Measurements from ENCODE around the gene GCN1.

DNA sequence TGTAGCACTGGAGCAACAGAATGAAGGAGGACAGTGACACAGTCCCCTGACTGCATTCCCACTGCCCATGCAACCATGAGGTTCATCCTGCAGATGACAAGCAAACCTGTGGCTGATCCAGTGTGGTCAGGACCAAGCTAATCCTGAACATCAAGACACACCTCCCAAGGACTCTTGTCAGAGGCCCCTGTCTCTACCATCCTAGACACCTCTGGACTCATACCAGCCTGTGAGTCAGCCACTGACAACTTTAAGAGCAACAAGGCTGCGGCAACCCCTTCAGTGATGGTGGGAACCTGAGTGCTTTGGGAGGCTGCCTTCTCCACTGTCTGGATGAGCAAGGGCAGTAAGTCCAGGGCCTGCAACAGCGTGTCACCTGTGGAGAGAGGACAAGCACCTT is 24.6 kb downstream of the GCN1 start:
- no peak for TF ChIP-seq POLR2AphosphoS5 (IDR thresholded peaks at IDR 0.05)
- TF ChIP-seq, protein P1, sequence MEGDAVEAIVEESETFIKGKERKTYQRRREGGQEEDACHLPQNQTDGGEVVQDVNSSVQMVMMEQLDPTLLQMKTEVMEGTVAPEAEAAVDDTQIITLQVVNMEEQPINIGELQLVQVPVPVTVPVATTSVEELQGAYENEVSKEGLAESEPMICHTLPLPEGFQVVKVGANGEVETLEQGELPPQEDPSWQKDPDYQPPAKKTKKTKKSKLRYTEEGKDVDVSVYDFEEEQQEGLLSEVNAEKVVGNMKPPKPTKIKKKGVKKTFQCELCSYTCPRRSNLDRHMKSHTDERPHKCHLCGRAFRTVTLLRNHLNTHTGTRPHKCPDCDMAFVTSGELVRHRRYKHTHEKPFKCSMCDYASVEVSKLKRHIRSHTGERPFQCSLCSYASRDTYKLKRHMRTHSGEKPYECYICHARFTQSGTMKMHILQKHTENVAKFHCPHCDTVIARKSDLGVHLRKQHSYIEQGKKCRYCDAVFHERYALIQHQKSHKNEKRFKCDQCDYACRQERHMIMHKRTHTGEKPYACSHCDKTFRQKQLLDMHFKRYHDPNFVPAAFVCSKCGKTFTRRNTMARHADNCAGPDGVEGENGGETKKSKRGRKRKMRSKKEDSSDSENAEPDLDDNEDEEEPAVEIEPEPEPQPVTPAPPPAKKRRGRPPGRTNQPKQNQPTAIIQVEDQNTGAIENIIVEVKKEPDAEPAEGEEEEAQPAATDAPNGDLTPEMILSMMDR (IDR thresholded peaks at IDR 0.05 in 8 of 11, conservative IDR thresholded peaks at IDR 0.05 in 3 of 11): no peak
- no peak for TF ChIP-seq POLR2A (IDR thresholded peaks at IDR 0.05)

Data from spleen (tissue), 7 donors.